CD4-positive, alpha-beta T cell treated with Interleukin-15 for 4 hours (primary cell): ENCODE results near the gene B4GAT1.

Source experiments
- DNase-seq: peaks from one replicate; pipeline ENCODE4 v3.0.0-alpha.2; 2020; ENCODE audit warnings: low spot score

B4GAT1 gene

DNA sequence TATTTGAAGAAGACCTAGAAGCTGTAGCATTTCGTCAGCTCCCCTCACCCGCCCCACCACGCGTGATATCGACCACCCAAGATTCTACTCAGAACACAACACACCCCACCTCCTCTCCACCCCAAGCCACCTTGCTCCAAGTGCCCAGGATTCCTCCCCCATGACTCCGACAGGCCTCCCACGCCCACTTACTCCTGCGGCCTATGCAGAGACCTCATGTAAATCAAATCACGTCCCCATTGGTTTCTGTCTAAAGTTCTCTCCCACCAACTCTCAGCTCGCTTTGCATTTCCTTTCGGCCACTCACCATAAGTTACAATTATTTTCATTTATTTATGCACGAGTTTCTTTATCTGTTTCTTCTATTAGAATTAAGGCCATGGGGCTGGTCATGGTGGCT, 44.8 kb downstream of the B4GAT1 start:
- DNase-seq = no peak

DNA sequence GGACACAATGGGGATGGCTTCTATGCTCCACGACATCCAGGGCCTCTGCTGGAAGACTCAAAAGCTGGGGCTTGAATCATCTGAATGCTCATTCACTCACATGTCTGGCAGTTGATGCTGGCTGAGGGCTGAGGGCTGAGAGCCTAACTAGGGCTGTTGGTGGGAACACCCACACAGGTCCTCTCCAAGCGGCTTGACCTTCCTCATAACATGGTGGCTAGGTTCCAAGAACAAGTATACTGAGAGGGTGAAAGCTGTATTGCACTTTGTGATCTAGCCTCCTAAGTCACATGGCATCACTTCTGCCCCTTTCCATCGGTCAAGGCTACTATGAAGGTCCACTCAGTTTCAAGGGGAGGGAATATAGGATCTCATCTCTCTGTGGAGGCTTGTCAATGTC, 48.2 kb downstream of the B4GAT1 start:
- no peak for DNase-seq

DNA sequence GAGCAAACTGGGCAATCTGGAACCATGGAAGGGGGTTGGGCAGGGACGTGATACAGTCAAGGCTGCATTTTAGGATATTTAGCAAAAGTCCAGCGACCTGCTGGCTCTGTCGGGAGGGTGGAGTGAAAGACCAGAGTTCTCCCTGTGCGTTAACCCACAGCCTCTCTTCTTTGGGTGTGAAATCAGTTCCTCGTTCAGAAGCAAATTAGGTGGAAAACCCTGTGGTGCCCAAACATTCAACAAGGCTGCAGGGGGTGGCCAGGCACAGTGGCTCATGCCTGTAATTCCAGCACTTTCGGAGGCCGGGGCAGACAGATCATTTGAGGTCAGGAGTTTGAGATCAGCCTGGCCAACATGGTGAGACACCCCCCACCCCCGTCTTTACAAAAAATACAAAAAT, 49.8 kb downstream of the B4GAT1 start:
- no peak for DNase-seq
